GM23338 (cell line): Measurements from ENCODE around the gene STK33.

Experiments used
- CREB1 ChIP-seq: fragments of 250-450 bp; sonication (Bioruptor Pico); IDR thresholded peaks from 2 replicates; pipeline ENCODE4 v1.5.0; 2020; ENCODE audit warnings: low read depth, mild to moderate bottlenecking, moderate library complexity
- CTCF ChIP-seq, 2 experiments: fragments of 200-600 bp in 1 of 2; sonication (generic) in 1 of 2; conservative IDR thresholded peaks; 2 replicates each; pipeline versions ENCODE4 v1.5.1 to v1.6.1; 2016 to 2017; ENCODE audit warnings: antibody characterized with exemption in 2 of 2, low read depth in 2 of 2, mild to moderate bottlenecking in 2 of 2, moderate library complexity in 1 of 2
- ETS1 ChIP-seq: IDR thresholded peaks from 2 replicates; pipeline ENCODE4 v1.6.1; 2016; ENCODE audit warnings: antibody characterized with exemption
- EZH2 ChIP-seq: fragments of 200-600 bp; sonication (generic); IDR thresholded peaks from one replicate; pipeline ENCODE4 v1.8.0; 2017; ENCODE audit warnings: antibody characterized with exemption, mild to moderate bottlenecking, low read depth; ENCODE audit not compliant: unreplicated experiment
- EZH2phosphoT487 ChIP-seq: fragments of 200-600 bp; sonication (generic); IDR thresholded peaks from one replicate; pipeline ENCODE4 v1.8.1; 2018; ENCODE audit warnings: antibody characterized with exemption; ENCODE audit not compliant: unreplicated experiment
- JUNB ChIP-seq: IDR thresholded peaks from one replicate; pipeline ENCODE4 v1.6.1; 2016; ENCODE audit warnings: antibody characterized with exemption; ENCODE audit not compliant: unreplicated experiment
- NANOG ChIP-seq: IDR thresholded peaks from 2 replicates; pipeline ENCODE4 v1.6.1; 2016; ENCODE audit warnings: antibody characterized with exemption, borderline replicate concordance
- POLR2AphosphoS5 ChIP-seq: IDR thresholded peaks from 2 replicates; pipeline ENCODE4 v1.6.1; 2016; ENCODE audit warnings: antibody characterized with exemption, low read depth
- REST ChIP-seq: IDR thresholded peaks from one replicate; pipeline ENCODE4 v1.6.1; 2018; ENCODE audit warnings: antibody characterized with exemption; ENCODE audit not compliant: unreplicated experiment
- STAT1 ChIP-seq: IDR thresholded peaks from one replicate; pipeline ENCODE4 v1.6.1; 2016; ENCODE audit warnings: antibody characterized with exemption; ENCODE audit not compliant: unreplicated experiment
- ZNF114 ChIP-seq: fragments of 250-450 bp; sonication (Bioruptor Pico); IDR thresholded peaks from 2 replicates; pipeline ENCODE4 v1.5.0; 2020; ENCODE audit warnings: mild to moderate bottlenecking, moderate library complexity
- ZNF331 ChIP-seq: fragments of 250-450 bp; sonication (Bioruptor Pico); IDR thresholded peaks from 2 replicates; pipeline ENCODE4 v1.5.0; 2020; ENCODE audit warnings: low read depth, mild to moderate bottlenecking, moderate library complexity
- ZNF462 ChIP-seq: fragments of 250-450 bp; sonication (Bioruptor Pico); IDR thresholded peaks from 2 replicates; pipeline ENCODE4 v1.5.0; 2020; ENCODE audit warnings: mild to moderate bottlenecking, moderate library complexity

GRCh38 chr11:8603696-8604077 is 9.7 kb upstream of the STK33 start:
- TF ChIP-seq EZH2phosphoT487 (no peak), CTCF (conservative IDR thresholded peaks at IDR 0.05; ENCODE audit: low read depth in 2 of 2) (no peak), REST (no peak), EZH2 (no peak), POLR2AphosphoS5 (no peak), JUNB (no peak), NANOG (no peak), ZNF462 (CRISPR knock-in tag) (no peak), ETS1 (no peak), CREB1 (CRISPR knock-in tag) (no peak), ZNF114 (CRISPR knock-in tag) (no peak), STAT1 (no peak), ZNF331 (CRISPR knock-in tag) (no peak)
